Right renal pelvis (tissue), 4 donors: ENCODE data around the gene SEMA4F. TPM values are rescaled to one million over a fixed set of nuclear protein-coding genes. Genes with fewer than 3 reads are reported as not detected.

ENCODE experiments used
- DNase-seq, 4 donors: peaks; one replicate each; pipeline ENCODE4 v3.0.0-alpha.2; 2013; ENCODE audit warnings: low read depth in 4 of 4, low spot score in 3 of 4, missing footprints in 1 of 4
- polyA plus RNA-seq, 4 donors: library from polyadenylated mRNA; unstranded; fragments of 120-200 nt; gene quantifications; one replicate each; pipeline ENCODE4 v1.2.1, GENCODE V29; 2013; ENCODE audit not compliant: insufficient read length in 4 of 4

The SEMA4F gene
- polyA plus RNA-seq, 4 donors, result 6.7 to 8.1 (median 7.6) TPM

- no peak for DNase-seq
Observed at GRCh38 chr2:74659462-74659861, 5.4 kb downstream of the SEMA4F start.

- DNase-seq, result no peak
Observed at GRCh38 chr2:74668087-74668486, 14.0 kb downstream of the SEMA4F start.

- no peak for DNase-seq
Observed at GRCh38 chr2:74670263-74670662, 16.2 kb downstream of the SEMA4F start.

GRCh38 chr2:74671479-74671878, 17.4 kb downstream of the SEMA4F start:
- DNase-seq, result no peak

GRCh38 chr2:74673826-74674528, 19.9 kb downstream of the SEMA4F start:
- no peak for DNase-seq

GRCh38 chr2:74675090-74675489, 21.0 kb downstream of the SEMA4F start:
- DNase-seq, result no peak

GRCh38 chr2:74676331-74676730, 22.3 kb downstream of the SEMA4F start:
- DNase-seq, result no peak

GRCh38 chr2:74679615-74680014, 25.6 kb downstream of the SEMA4F start:
- DNase-seq, result no peak

GRCh38 chr2:74682501-74682900, 28.5 kb downstream of the SEMA4F start:
- DNase-seq, result no peak

- DNase-seq, result no peak
Observed at GRCh38 chr2:74685408-74685807, 31.4 kb downstream of the SEMA4F start.

GRCh38 chr2:74688881-74689280, 34.8 kb downstream of the SEMA4F start:
- no peak for DNase-seq

- DNase-seq, result no peak
Observed at GRCh38 chr2:74689671-74690070, 35.6 kb downstream of the SEMA4F start.

- DNase-seq, result peak; percentile 27 to 38 (median 33)
Observed at GRCh38 chr2:74690571-74690970, 36.5 kb downstream of the SEMA4F start.

GRCh38 chr2:74691929-74692328, 37.9 kb downstream of the SEMA4F start:
- no peak for DNase-seq

GRCh38 chr2:74693213-74693612, 39.2 kb downstream of the SEMA4F start:
- DNase-seq, result no peak

- no peak for DNase-seq
Observed at GRCh38 chr2:74693668-74694067, 39.6 kb downstream of the SEMA4F start.

GRCh38 chr2:74694281-74694680, 40.2 kb downstream of the SEMA4F start:
- no peak for DNase-seq

GRCh38 chr2:74695663-74696062, 41.6 kb downstream of the SEMA4F start:
- no peak for DNase-seq

- DNase-seq, result no peak
Observed at GRCh38 chr2:74696829-74697228, 42.8 kb downstream of the SEMA4F start.

GRCh38 chr2:74700643-74701372, 46.8 kb downstream of the SEMA4F start:
- DNase-seq, result no peak

- DNase-seq, result no peak
Observed at GRCh38 chr2:74702001-74702715, 48.1 kb downstream of the SEMA4F start.

GRCh38 chr2:74703373-74703772, 49.3 kb downstream of the SEMA4F start:
- DNase-seq, result no peak
